ENCODE measurements around the gene CCL14.

- no peak for TF ChIP-seq POLR2A (IDR thresholded peaks at IDR 0.05; ENCODE audit: extremely low read depth, insufficient read length)
- TF ChIP-seq, protein P1, sequence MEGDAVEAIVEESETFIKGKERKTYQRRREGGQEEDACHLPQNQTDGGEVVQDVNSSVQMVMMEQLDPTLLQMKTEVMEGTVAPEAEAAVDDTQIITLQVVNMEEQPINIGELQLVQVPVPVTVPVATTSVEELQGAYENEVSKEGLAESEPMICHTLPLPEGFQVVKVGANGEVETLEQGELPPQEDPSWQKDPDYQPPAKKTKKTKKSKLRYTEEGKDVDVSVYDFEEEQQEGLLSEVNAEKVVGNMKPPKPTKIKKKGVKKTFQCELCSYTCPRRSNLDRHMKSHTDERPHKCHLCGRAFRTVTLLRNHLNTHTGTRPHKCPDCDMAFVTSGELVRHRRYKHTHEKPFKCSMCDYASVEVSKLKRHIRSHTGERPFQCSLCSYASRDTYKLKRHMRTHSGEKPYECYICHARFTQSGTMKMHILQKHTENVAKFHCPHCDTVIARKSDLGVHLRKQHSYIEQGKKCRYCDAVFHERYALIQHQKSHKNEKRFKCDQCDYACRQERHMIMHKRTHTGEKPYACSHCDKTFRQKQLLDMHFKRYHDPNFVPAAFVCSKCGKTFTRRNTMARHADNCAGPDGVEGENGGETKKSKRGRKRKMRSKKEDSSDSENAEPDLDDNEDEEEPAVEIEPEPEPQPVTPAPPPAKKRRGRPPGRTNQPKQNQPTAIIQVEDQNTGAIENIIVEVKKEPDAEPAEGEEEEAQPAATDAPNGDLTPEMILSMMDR (IDR thresholded peaks at IDR 0.05; ENCODE audit: low read depth, low read length) = no peak
Observed at GRCh38 chr17:35984140-35984539, 2.4 kb downstream of the CCL14 start.

Data from NB4 (cell line).